Esophagus squamous epithelium (tissue), 4 donors: ENCODE results near the gene TLDC2.

ENCODE experiments used
- CTCF ChIP-seq, 6 experiments: fragments of 450-650 bp in 4 of 6; fragments of 200-600 bp in 2 of 6; sonication (generic) in 2 of 6; IDR thresholded peaks; one replicate each; pipeline ENCODE4 v1.5.1; 2016 to 2019; ENCODE audit warnings: antibody characterized with exemption in 6 of 6, mild to moderate bottlenecking in 4 of 6, moderate library complexity in 4 of 6
- POLR2A ChIP-seq, 4 donors: fragments of 450-650 bp; IDR thresholded peaks; one replicate each; pipeline ENCODE4 v1.6.1; 2017; ENCODE audit warnings: antibody characterized with exemption in 4 of 4, mild to moderate bottlenecking in 4 of 4, moderate library complexity in 3 of 4

- TF ChIP-seq CTCF (IDR thresholded peaks at IDR 0.05) = no peak
- no peak for TF ChIP-seq POLR2A (IDR thresholded peaks at IDR 0.05)
Measured at GRCh38 chr20:36887752-36888090, 11.8 kb downstream of the TLDC2 start.
